ENCODE measurements around the gene STX10. TPM values are rescaled to one million over a fixed set of nuclear protein-coding genes. Genes with fewer than 3 reads are reported as not detected.

STX10 gene
- total and polyA plus RNA-seq, 3 donors from 2014 or later = 18.1 to 37.6 (median 27.2) TPM

DNA sequence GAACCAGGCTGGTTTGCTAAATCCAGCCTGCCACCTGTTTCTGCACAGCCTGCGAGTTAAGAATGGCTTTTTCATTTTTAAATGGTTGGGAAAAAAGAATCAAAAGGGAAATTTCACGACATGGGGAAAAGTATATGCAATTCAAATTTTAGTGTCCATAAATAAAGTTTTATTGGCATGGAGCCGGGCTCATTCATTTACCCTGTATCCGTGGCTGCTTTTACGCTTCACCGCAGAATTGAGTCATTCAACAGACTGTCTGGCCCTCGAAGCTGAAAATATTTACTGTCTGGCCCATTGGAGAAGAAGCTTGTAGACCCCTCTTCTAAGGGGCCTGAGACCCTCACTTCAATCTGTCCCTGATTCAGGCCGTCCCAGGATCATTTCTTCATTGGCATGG is 26.2 kb upstream of the STX10 start:
- 81 to 88% methylated on average over 8 of the region's 8 CpGs for WGBS, 2 donors
- no peak for TF ChIP-seq POLR2A (IDR thresholded peaks at IDR 0.05)
- no peak for TF ChIP-seq CTCF (IDR thresholded peaks at IDR 0.05)
- no peaks in the 10 kb centered on the region for H3K4me1 ChIP-seq
- DNase-seq = no peak
- intact Hi-C loops (cut with DNase I; ENCODE audit: low total_unique reads) = no loop called here
- H3K27ac ChIP-seq = no peak overlapping the region
- H3K36me3 ChIP-seq (ENCODE audit: low read depth, missing control alignments) = no peaks in the 10 kb centered on the region
- no peaks in the 10 kb centered on the region for H3K9me3 ChIP-seq
- no peak overlapping the region for H3K4me3 ChIP-seq
- no peaks in the 10 kb centered on the region for H3K27me3 ChIP-seq

DNA sequence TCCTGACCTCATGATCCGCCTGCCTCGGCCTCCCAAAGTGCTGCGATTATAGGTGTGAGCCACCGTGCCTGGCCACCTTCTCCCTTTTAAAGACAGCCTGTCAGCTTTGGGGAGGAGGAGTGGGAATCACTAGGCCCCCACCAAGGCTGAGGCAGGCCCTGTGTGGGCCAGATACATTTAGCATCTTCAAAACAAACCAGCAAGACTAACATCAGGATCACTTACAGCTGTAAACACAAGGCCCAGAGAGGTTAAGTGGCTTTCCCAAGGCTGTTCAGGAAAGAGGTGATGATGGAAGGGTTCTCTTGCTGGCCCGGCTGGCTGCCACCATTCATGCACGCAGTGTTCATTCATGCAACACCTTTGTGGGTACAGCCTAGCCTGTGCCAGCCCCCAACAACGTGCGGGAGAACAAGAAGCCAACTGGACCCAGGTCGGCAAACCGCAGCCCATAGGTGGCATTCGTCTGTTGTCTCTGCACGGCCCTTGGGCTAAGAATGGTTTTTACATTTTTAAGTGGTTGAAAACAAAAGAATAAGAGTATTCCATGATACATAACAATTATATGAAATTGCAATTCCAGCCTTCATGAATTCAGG is 23.1 kb upstream of the STX10 start:
- WGBS, 2 donors = 90 to 91% methylated on average over 12 of the region's 12 CpGs
- no peaks in the 10 kb centered on the region for H3K4me1 ChIP-seq
- no peak overlapping the region for H3K4me3 ChIP-seq
- H3K9me3 ChIP-seq = no peaks in the 10 kb centered on the region
- no peaks in the 10 kb centered on the region for H3K27me3 ChIP-seq
- H3K36me3 ChIP-seq (ENCODE audit: low read depth, missing control alignments) = no peaks in the 10 kb centered on the region
- TF ChIP-seq POLR2A (IDR thresholded peaks at IDR 0.05) (no peak), CTCF (IDR thresholded peaks at IDR 0.05) (no peak)
- no peak overlapping the region for H3K27ac ChIP-seq
- DNase-seq = no peak
- intact Hi-C loops (cut with DNase I; ENCODE audit: low total_unique reads) = no loop called here

DNA sequence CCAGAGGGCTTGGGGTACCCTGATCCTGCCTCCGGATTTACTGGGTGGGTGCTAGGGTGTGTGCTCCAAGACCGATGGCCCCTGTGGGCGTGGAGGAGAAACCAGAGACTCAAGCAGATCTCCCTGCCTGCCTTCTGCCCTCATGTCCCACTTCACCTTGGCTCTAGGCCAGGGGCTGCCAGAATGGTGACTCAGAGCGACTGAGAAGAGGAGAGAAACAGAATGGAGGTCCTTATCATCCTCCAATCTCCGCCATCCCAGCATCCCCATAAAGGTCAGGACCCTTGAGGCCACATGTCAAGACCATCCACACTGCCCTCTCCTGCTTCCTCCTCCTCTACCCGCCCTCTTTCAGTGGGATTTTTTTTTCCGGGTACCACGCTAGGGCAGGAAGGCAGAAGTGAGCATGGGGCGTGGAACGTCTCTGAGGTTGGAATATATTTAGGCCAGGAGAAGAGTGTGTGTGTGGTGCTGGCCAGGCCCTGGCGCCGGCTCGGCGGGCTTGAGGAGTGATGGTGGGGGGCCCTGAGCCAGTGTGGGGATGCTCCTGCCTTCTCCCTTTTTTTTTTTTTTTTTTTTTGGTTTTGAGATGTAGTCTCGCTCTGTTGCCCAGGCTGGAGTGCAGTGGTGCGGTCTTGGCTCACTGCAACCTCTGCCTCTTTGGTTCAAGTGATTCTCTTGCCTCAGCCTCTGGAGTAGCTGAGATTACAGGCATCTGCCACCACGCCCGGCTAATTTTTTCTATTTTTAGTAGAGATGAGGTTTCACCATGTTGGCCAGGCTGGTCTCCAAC is 22.4 kb upstream of the STX10 start:
- WGBS, 2 donors = 69 to 78% methylated on average over 18 of the region's 18 CpGs
- TF ChIP-seq POLR2A (IDR thresholded peaks at IDR 0.05) (no peak), CTCF (IDR thresholded peaks at IDR 0.05) (no peak)
- no peak for DNase-seq
- Histone ChIP-seq H3K4me3 (no peak overlapping the region), H3K9me3 (no peaks in the 10 kb centered on the region), H3K27me3 (no peaks in the 10 kb centered on the region), H3K4me1 (no peaks in the 10 kb centered on the region), H3K27ac (no peak overlapping the region), H3K36me3 (ENCODE audit: low read depth, missing control alignments) (no peaks in the 10 kb centered on the region)
- intact Hi-C loops (cut with DNase I; ENCODE audit: low total_unique reads) = no loop called here

DNA sequence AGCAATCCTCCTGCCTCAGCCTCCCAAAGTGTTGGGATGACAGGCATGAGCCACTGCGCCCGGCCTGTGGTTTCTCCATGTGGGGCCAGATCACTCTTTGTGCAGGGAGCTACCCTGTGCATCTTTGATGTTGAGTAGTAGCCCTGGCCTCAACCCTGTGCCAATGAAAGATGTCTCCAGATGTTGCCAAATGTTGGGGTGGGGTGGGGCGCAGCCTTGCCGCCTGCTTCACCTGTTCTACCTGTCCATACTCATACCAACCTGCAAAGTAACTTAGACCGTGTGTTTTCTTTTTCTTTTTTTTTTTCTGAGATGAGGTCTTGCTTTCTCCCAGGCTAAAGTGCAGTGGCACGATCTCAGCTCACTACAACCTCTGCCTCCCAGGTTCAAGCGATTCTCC is 21.0 kb upstream of the STX10 start:
- DNase-seq = no peak
- no peaks in the 10 kb centered on the region for H3K9me3 ChIP-seq
- no peak overlapping the region for H3K27ac ChIP-seq
- intact Hi-C loops (cut with DNase I; ENCODE audit: low total_unique reads) = no loop called here
- H3K4me1 ChIP-seq = no peaks in the 10 kb centered on the region
- TF ChIP-seq POLR2A (IDR thresholded peaks at IDR 0.05) = no peak
- TF ChIP-seq CTCF (IDR thresholded peaks at IDR 0.05) = no peak
- H3K4me3 ChIP-seq = no peak overlapping the region
- H3K27me3 ChIP-seq = no peaks in the 10 kb centered on the region
- WGBS, 2 donors = 96 to 97% methylated on average over 7 of the region's 7 CpGs
- H3K36me3 ChIP-seq (ENCODE audit: low read depth, missing control alignments) = no peaks in the 10 kb centered on the region

All from testis (tissue), 3 donors.